Mesothelial cell of epicardium (in vitro differentiated cells): ENCODE results near the gene GRM1. TPM values are rescaled to one million over a fixed set of nuclear protein-coding genes. Genes with fewer than 3 reads are reported as not detected.

ENCODE experiments used
- DNase-seq, 2 experiments: peaks; one replicate each; pipeline ENCODE4 v3.0.0; 2021; ENCODE audit warnings: low spot score in 2 of 2; ENCODE audit not compliant: unreplicated experiment in 2 of 2
- H3K27ac Mint-ChIP-seq: 2 replicates; pipeline ENCODE4 v1.8.0; 2021; ENCODE audit warnings: mixed read lengths
- H3K27me3 Mint-ChIP-seq: 2 replicates; pipeline ENCODE4 v1.8.0; 2021; ENCODE audit warnings: low read depth, mixed read lengths
- H3K36me3 Mint-ChIP-seq: 2 replicates; pipeline ENCODE4 v1.8.0; 2021; ENCODE audit warnings: mixed read lengths
- H3K4me1 Mint-ChIP-seq: 2 replicates; pipeline ENCODE4 v1.8.0; 2021; ENCODE audit warnings: mixed read lengths
- H3K4me3 Mint-ChIP-seq: 2 replicates; pipeline ENCODE4 v1.8.0; 2021; ENCODE audit warnings: mild to moderate bottlenecking, moderate library complexity, mixed read lengths
- H3K9me3 Mint-ChIP-seq: 2 replicates; pipeline ENCODE4 v1.8.0; 2021; ENCODE audit warnings: mixed read lengths
- total RNA-seq: library from RNA; stranded (reverse); gene quantifications from 3 replicates; pipeline ENCODE4 v1.2.1, GENCODE V29; 2021
- TF ChIP-seq, protein P1 (sequence below): fragments of 200-600 bp; sonication (generic); IDR thresholded peaks from one replicate; pipeline ENCODE4 v1.5.0; 2021; ENCODE audit warnings: antibody characterized with exemption; ENCODE audit not compliant: unreplicated experiment

Gene GRM1
- total RNA-seq, 1 donor from 2014 or later = 0.16 TPM

DNA sequence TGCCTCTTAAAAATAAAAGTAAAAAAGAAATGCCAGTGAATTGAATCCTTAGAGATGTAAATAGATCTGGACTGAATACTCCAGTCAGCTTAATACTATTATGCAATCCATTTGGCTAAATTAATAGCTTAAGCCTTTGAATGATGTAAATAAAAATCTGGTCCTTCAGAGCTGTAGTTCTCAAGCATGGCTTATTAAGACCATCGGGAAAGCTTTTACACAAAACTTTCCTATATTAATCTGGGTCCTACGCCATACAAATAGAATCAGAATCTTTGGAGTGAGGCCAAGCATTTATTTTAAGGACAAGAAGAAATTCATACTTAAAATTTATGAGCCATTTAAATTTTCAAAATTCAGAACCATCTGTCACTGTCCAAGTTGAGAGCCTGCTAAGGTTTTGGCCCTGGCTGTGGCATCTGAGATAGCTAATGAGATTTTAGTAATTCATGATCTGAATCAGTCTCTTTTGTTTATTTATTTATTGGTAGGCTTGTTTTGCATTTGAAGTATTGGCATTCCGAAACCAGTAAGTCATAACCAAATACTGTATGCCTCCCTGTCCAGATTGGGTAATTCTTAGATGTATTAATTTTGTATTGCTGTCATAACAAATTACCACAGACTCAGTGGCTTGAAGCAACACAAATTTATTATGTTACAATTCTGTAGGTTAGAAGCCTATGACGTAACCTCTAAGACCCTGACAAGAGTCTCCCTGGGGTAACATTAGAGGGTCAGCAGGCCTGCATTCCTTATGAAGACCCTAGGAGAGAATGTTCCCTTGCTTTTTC is 286.7 kb downstream of the GRM1 start:
- no peak for DNase-seq
- H3K27ac Mint-ChIP-seq = no peak overlapping the region
- no peak overlapping the region for H3K4me3 Mint-ChIP-seq
- no peaks in the 10 kb centered on the region for H3K4me1 Mint-ChIP-seq
- no peaks in the 10 kb centered on the region for H3K36me3 Mint-ChIP-seq
- TF ChIP-seq, protein P1, sequence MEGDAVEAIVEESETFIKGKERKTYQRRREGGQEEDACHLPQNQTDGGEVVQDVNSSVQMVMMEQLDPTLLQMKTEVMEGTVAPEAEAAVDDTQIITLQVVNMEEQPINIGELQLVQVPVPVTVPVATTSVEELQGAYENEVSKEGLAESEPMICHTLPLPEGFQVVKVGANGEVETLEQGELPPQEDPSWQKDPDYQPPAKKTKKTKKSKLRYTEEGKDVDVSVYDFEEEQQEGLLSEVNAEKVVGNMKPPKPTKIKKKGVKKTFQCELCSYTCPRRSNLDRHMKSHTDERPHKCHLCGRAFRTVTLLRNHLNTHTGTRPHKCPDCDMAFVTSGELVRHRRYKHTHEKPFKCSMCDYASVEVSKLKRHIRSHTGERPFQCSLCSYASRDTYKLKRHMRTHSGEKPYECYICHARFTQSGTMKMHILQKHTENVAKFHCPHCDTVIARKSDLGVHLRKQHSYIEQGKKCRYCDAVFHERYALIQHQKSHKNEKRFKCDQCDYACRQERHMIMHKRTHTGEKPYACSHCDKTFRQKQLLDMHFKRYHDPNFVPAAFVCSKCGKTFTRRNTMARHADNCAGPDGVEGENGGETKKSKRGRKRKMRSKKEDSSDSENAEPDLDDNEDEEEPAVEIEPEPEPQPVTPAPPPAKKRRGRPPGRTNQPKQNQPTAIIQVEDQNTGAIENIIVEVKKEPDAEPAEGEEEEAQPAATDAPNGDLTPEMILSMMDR = no peak
- no peaks in the 10 kb centered on the region for H3K27me3 Mint-ChIP-seq
- H3K9me3 Mint-ChIP-seq = peaks cover 12% of the 10 kb centered on the region

DNA sequence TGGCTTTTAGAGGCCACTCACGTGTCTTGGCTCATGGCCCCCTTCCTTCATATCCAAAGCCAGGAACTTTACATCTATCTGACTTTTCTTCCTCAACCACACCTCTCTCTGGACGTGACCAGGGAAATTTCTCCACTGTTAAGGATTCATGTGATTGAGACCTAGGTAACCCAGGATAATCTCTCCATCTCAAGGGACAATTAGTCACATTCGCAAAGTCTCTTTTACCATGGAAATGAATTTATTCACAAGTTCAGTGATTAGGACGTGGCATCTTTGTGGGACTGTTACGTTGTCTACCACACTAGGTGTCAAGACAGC is 287.3 kb downstream of the GRM1 start:
- TF ChIP-seq, protein P1 = no peak
- Mint-ChIP-seq H3K4me1 (no peaks in the 10 kb centered on the region), H3K36me3 (no peaks in the 10 kb centered on the region), H3K27me3 (peaks cover under 1% of the 10 kb centered on the region), H3K27ac (no peak overlapping the region), H3K4me3 (no peak overlapping the region), H3K9me3 (peaks cover 12% of the 10 kb centered on the region)
- no peak for DNase-seq

DNA sequence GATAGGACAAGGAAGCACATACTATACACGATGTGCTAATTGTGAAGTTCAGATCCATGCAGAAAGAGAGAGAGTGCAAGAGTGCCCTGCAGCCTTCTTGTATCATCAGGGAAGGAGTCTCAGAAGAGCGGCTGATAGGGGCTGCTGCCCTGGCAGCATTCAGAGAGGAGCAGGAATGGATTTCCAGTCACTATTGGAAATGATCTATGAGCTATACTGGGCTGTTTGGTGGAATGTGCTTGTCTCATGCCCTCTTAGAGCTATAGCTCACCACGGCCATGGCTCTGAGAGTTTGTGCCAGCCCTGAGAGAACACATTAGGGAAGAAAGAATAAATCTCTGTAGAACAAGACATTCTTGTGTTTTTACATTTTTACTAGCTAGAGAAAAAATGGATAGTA is 302.2 kb downstream of the GRM1 start:
- H3K27ac Mint-ChIP-seq = no peak overlapping the region
- no peak overlapping the region for H3K4me3 Mint-ChIP-seq
- DNase-seq = no peak
- TF ChIP-seq, protein P1 = no peak
- no peaks in the 10 kb centered on the region for H3K4me1 Mint-ChIP-seq
- H3K9me3 Mint-ChIP-seq = peaks cover 2% of the 10 kb centered on the region
- no peaks in the 10 kb centered on the region for H3K36me3 Mint-ChIP-seq
- H3K27me3 Mint-ChIP-seq = peaks cover 5% of the 10 kb centered on the region

DNA sequence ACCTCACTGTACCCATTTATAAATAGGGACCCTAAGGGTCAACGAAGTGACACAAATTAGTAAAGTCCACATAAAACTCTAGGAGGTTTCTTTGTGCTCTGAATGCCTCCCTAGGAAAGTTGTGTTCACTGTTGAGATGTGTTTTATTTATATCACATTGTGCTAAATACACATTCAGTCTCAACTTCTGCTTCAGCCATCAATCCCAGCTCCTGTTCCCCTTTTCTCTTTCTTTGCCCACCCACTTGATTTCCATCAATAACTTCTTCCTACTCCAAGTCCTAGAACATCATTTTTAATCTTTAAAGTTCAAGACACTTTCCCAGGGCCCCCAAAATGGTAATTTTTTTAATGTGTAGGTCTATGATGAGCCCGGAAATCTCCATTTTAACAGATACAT is 306.5 kb downstream of the GRM1 start:
- no peak overlapping the region for H3K27ac Mint-ChIP-seq
- H3K4me3 Mint-ChIP-seq = no peak overlapping the region
- no peaks in the 10 kb centered on the region for H3K36me3 Mint-ChIP-seq
- peaks cover 11% of the 10 kb centered on the region for H3K9me3 Mint-ChIP-seq
- TF ChIP-seq, protein P1 = no peak
- no peaks in the 10 kb centered on the region for H3K4me1 Mint-ChIP-seq
- no peak for DNase-seq
- peaks cover 5% of the 10 kb centered on the region for H3K27me3 Mint-ChIP-seq

DNA sequence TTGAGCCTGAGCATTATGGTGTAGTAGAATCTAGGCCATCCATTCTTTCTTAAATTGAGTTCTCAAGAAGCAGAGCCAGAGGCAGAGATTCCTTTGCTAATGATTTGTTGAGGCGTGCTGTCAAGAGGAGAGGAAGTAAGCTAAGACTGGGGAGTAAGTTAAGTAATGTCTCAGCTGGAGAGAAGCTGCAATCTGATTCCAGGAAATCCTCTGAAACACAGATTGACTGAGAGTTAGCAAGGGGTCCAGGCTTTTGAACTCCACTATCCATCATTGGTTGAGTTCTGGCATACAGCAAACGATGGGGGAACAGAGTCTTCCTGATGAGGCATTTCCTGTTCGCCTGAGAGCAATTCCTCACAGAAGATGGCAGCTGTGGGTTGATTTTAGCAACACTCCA is 307.3 kb downstream of the GRM1 start:
- Mint-ChIP-seq H3K9me3 (peaks cover 11% of the 10 kb centered on the region), H3K36me3 (no peaks in the 10 kb centered on the region), H3K27me3 (peaks cover 5% of the 10 kb centered on the region), H3K4me3 (no peak overlapping the region), H3K27ac (no peak overlapping the region), H3K4me1 (no peaks in the 10 kb centered on the region)
- no peak for DNase-seq
- TF ChIP-seq, protein P1 = no peak
